NOMO-1 treated with DMSO at 0.1 percent for 48 hours (cell line): ENCODE data around the gene PFN3.
"Not testable (repeated sequence)": the region's sequence is repeated elsewhere in the genome, so short reads cannot be mapped to it uniquely, and the experiment has no call there.

Source experiments
- DNase-seq: peaks from one replicate; lab custom pipeline; 2025; ENCODE audit not compliant: unreplicated experiment; lab: John Stamatoyannopoulos, UW

The PFN3 gene

DNA sequence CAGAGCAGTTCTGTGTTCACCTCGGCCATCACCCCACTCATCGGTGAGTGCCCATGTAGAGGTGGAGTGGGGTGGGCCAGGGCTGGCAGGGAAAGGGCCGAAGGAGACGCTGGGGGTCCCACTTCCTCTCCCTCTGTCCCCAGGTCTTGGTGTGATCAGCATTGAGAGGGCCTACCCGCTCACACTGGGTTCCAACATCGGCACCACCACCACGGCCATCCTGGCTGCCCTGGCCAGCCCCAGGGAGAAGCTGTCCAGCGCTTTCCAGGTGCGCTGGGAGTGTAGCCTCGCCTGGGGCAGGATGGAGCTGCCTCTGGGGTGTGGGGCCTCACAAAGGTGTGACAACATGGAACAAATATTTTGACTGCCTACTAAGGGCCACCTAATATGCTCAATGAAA is 3.7 kb downstream of the PFN3 start:
- DNase-seq: no peak

DNA sequence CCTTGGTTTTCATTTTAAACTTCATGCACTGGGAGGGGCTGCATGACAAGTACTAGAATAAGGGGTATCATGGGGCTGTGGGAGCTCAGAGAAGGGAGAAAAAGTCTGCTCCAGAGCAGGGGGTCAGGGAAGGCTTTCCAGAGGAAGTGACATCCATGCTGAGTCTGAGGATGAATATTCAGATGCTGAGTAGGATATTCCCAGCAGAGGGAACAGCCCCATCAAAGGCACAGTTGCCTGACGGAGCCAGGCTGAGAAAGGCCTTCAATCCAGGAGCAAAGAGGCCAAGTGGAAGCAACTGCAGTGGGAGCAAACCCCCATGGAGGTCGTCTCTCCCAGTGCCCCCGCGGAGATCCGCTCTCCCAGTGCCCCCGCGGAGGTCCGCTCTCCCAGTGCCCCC is 4.4 kb downstream of the PFN3 start:
- no peak for DNase-seq

DNA sequence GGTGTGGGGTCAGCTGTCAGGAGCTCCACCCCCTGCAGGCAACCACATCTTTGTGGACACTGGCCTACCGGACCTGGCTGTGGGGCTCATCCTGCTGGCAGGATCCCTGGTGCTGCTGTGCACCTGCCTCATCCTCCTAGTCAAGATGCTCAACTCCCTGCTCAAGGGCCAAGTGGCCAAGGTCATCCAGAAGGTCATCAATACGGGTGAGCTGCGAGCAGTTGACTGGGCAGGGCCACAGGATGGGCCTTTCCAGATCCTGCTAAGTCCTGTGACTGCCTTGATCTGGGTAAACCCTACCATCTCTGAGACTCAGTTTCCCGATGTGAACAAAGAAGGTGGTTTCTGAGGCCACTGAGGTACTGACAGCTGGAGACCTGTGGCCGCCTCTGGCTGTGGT is 6.5 kb downstream of the PFN3 start:
- no peak for DNase-seq

DNA sequence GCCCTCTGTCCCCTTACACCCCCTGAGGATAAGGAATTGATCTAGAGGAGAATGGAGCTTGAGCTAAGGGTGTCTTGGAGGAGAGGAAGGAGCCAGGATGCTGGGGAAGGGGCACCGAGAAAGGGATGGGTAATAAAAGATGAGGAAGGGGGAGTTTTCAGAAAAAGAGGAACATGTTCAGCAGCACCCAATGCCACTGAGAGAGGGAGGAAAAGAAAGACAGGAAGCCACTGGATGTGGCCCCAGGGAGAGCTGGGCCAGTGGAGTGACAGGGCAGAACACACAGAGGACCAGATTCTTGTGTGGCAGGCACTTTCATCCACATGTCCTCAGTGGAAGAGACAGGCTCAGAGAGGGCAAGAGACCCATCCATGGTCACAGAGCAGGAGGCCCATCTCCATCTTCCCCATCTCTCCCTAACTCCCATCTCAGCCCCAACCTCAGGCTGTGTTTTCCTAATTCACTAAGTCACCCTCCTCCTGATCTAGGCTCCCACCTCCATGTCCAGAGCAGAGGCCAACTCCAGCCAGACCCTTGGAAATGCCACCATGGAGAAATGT is 7.2 kb downstream of the PFN3 start:
- peak; percentile 26 for DNase-seq

DNA sequence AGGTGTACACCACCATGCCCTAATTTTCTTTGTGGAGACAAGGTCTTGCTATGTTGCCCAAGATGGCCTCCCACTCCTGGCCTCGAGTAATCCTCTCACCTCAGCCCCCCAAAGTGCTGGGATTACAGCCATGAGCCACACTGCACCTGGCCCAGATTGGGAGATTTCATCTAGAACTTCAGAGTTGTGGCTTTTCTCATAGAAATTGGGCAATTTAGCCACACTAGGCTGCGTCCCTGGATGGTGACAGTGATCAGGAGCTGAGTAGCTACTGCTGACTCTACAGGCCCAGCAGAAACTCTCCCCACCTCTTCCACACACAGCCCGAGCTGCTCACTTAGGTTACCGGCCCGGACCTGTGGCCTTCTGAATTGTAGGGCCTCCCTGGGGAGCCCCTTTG is 7.7 kb downstream of the PFN3 start:
- DNase-seq: no peak

DNA sequence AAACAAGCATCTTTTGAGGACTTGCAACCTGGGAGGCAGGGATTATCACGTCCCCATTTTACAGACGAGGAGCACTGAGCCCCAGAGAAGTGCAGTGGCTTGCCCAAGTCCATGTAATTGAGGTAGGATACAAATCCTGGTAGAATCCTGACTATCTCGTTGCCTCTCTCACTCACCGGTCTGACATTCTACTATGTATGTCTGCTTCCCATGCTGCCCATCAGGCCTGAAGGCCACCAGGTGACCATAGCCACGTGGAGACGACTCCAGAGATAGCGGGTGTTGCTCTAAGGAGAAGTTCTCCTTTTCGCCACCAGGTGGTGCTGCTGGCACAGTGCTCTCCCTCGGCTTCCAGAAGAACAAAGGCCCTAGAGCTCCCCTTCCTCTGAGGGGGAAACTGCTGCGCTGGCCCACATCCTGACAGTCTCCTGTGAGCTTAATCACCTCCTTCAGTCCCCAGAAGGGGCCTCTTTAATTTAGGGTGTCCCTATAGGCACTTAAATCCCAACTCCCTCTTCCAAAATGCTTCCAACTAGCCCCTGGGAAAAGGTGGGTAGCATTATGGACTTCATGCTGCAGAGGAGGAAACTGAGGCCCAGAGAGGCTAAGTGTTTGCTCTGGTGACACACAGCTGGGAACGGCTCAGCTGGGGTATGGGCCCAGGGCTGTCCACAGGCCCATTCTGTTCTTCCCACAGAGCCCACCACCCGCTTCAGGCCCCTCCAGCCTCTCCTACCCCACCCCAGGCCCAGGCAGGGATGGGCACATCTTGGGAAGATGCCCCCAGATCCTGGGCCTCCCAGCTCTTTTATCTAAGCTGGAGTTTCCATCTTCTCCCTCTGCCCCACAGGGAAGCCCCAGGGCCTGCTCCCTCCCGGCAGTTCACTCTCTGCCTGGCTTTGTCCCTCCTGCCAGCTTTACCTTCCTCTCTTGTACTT is 9.8 kb downstream of the PFN3 start:
- peak; percentile 73 for DNase-seq

DNA sequence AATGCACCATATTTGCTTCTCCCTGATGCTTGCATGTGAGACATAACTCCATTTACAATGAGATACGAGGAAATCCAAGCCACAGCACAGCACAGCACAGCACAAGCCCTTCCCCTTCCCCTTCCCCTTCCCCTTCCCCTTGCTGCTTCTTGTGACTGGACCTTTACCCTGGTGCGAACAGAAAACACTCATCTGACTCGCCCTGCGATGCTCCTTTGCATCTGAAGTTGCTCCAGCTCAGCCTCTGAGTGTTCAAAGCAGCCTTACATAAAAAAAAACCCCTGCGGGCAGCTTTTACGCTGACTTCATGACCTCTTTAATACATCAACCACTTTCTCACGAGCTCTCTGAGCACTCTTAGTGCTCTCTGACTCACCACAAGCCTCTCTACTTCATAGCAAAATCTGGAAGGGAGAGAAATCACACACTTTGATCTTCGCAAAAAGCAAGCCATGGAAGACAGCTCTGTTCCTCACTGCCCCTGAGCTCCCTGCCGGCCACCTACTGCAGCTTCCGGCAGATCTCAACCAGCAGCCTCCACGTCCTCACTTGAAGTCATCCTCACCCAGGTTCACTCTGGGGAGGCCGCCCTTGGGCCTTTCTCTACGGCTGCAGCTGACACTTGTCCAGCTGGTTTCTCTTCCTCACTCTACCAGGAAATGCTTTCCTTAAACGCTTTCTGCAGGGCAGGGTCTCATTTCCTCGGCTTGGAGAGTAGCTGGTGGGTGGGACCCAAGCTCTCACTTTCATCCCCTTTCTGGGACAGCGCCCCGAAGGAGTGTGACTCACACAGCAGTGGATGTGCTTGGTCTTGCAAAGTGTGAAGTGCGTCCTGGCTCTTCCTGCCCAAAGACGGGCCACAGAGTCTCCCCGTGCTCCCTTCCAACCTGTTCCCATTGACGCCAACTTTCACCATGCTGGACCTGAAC is 11.0 kb downstream of the PFN3 start:
- DNase-seq: peak; percentile 80

DNA sequence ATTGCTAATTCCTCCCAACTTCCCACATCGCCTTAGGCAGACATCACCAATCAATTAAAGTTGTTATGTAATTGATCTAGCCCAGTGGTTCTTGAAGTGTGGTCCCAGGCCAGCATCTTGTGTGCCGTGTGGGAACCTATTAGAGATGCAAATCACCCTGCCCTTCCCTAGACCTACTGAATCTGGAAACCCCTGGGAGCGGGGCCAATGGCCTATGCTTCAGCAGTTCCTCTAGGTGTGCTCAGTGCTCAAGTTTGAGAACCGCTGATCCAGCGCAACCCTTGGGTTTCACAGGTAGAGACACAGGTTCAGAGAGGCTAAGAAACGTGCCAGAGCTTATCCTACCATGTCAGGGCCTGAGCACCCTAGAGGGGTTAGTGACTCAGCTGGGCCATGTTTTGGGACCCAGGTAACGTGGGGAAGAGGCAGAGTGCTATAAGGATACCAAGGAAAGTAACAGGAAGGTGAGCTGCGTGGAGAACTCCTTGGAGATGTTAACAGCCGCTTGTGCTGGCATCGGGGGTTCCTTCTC is 11.9 kb downstream of the PFN3 start:
- no peak for DNase-seq

DNA sequence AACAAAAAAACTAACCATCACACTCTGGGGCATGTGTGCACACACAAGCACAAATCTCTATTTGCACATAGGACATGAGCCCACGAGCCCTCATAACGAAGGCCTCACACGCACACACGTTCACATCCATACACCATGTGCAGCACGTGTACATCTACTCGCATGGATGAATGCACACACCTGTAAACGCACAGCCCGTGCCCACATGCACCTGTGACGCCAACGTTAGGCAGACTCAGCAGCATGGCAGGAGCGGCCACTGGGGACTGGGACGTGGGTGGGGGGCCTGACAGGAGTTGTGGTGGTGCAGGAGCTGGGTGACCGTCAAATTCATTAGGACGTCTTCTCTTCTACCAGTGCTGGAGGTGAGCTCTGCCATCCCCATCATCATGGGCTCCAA is 13.1 kb downstream of the PFN3 start:
- no peak for DNase-seq

DNA sequence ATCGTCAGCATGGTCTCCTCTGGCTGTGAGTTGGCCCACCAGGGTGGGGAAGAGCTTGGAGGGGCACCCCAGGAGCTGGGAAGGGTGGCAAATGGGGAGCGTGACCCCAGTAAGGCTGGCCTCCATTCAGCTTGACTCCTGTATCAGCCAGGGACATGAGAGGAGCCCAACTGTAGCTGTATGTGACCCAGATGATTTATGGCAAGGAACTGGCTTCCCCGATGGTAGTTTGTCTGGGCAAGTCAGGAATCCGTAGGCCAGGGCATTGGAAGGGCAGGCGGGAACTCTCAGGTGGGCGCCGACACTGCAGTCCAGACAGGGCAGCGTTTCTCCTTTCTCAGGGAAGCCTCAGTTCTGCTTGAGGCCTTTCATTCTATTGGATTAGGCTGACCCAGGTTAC is 13.9 kb downstream of the PFN3 start:
- no peak for DNase-seq

DNA sequence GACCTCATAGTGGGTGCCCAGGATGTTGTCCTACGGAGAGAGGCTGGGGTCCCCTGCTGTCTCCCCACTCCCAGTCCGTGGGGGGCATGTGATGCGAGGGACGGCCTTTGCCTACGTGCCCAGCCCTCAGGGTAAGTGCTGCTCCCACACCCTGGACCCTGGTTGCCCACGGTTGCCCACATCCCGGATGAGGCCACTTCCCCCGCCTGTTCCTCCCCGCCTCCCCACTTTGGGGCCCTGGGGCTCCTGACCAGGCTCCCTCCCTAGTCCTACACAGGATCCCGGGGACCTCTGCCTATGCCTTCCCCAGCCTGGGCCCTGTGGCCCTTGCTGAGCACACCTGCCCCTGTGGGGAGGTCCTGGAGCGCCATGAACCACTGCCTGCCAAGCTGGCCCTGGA is 14.7 kb downstream of the PFN3 start:
- DNase-seq: no peak

DNA sequence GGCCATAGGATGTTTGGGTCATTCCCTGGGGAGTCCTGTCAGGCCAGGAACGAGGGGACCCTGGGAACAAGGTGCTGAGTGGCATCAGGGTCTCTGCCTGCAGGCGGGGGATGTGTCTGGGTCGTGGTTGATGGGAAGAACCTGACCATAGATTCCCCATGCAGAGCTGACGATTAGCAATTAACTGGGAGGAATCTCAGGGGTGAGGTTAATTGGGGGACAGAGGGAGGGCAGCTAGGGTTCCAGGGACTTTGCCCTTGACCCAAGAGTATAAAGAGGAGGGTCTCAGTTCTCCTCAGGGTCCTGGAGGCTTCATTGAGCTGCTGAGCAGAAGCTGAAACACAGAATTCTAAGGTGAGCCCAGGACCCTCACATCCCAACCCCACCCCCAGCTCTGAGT is 16.3 kb downstream of the PFN3 start, which contains the start of gene SLC34A1:
TSS of gene SLC34A1 (plus strand) at position 301 of the 400 bp plus-strand sequence. CDS start 1,308 bp downstream, outside the sequence.
- DNase-seq: no peak

DNA sequence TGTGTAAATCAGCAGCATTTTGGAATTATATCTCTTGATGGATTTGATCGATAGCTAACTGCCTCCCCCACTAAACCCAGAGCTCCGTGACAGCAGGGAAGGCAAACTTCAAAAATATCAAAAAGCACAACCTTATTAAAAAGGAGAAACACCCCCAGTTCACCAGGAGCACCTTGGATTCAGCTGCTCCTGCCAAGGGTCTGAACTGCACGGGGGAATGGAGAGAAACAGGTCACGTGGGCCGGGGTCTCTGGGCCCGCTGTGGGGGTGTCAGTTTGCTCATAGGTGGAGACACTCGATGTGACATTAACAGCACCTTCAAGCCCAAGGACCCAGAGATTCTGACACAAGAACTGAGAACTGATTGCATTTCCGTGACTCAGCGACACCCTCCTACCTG is 17.3 kb downstream of the PFN3 start:
- no peak for DNase-seq

DNA sequence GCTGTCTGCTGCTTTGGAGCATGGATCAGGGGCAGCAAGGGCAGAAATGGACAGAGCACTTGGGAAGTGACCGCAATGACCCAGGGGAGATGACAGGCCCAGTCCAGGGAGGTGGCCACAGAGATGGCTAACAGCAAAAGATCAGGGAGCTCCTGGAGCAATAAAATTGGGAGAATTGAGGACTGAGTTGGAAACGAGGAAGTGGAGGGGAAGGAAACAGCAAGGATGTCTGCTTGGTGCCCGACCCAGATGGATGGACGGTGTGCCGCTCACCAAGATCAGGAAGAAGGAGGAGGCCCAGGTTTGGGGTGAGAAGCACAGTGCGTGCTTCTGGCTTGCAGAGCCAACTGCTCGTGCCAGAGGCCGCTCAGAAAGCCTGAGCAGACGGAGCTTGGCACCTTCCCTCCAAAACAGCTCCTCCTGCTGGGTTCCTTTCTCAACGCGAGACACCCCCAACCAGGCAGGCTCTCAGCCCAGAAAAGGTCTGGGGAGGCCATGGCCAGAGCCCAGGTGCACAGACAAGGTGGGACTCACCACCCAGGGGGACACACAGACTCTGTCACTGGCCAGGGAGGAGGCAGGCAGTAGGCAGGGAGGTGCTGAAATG is 17.9 kb downstream of the PFN3 start:
- DNase-seq: no peak

DNA sequence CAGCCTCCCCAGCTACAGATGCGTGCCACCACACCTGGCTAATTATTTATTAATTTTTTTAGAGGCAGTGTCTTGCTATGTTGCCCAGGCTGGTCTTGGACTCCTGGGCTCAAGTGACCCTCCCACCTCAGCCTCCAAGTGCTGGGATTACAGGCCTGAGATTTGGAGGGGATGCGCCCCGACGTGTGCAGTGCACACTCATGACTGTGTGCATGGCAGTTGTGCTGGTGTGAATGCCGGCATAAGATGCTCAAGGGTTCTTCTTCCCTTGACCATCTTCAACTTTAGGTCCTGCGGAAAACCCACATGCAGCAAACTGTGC is 19.7 kb downstream of the PFN3 start:
- no peak for DNase-seq

DNA sequence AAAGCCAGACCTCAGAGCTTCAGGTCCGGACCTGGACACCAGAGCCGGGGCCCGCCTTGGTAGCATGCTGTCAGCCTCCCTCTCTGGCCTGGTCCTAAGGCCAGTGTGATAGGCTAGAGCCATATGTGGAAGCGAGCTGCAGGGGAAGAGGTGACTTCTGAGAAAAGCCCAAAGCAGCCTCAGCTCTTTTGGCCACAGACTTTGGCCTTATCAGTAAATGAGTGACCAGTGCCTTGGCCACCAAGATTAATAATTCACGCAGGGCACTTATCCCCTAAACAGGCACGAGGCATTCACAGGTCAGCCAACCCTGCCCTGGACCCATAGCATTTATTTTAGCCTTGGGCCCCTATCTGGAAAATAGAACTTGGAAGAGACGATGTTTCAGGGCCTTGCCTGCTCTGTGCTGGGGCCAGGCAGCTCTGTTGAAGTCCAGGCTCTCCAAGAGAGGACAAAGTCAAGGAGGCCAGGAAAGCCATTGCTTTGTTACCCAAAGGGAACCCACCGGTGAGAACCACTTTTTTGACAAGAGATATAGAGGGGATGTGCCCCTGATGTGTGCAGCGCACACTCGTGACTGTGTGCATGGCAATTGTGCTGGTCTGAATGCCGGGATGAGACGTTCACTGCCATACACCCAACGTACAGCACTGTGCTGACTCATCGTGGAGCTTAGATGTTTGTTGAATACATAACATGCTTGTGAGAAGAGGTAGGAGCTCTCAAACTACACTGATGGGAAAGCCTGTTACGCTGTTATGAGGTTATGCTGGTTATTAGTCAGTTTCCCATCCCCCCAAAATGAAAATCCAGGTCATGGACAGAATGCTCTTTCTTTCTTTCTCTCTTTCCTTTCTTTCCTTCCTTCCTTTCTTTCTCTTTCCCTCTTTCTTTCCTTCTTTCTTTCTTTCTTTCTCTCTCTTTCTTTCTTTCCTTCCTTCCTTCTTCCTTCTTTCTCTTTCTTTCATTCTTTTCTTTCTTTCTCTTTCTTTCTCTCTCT is 21.3 kb downstream of the PFN3 start:
- no peak for DNase-seq

DNA sequence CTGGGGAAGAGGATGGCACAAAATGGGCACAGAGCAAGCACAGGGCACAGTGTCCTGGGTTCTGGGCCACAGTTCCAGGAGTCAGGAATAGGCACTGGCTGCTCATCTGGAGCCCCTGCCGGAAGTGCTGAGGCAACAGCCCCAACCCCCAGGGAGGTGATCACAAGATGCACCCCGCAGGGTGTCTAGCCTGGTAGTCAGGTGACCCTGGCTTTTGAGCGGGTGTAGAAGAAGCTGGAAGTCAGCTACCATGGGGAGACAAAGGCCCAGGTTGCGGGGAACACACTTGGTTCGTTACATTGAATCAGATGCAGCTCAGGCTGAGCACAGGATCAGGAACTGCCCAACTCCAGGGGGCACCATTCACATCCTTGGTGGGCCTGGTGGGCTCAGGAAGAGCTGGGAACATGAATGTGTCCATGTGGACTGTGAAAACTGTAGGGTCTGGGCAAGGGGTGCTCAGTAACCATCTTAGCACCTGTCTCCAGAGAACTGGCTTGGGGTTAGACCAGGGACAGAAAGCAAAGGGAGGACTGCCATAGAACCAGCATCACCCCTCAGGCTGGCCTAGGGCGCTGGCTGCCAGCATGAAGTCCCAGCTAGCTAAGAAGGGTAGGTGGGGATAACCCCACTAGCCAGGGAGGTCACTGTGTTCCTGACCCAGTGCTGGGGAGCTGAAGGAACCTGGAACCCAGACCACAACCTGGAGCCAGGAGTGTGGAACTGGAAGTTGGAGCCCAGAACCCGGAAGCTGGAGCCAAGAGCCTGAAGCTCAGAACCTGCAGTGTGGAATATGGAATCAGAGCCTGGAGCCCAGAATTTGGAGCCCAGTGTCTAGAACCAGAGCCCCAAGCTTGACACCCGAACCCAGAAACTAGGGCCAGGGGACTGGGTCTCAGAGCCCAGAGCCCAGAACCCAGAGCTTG is 22.3 kb downstream of the PFN3 start:
- no peak for DNase-seq

DNA sequence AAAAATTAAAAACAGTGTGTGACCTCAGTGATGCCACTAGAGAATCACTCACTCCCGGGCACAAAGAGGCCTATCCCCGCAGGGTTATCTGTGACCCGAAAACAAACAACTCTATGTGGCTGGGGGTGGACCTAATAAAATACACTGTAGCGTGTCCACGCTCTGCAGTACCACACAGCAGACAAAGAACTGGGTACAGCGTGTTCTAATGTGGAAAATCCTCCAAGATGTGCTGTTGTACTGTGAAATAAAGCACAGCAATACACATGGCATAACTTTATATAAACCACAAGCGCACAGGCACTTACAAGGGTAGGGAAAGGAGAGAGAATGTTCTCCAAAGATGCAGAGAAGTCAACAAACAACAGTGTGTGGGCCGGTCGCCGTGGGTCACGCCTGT is 24.4 kb downstream of the PFN3 start:
- DNase-seq: no peak

DNA sequence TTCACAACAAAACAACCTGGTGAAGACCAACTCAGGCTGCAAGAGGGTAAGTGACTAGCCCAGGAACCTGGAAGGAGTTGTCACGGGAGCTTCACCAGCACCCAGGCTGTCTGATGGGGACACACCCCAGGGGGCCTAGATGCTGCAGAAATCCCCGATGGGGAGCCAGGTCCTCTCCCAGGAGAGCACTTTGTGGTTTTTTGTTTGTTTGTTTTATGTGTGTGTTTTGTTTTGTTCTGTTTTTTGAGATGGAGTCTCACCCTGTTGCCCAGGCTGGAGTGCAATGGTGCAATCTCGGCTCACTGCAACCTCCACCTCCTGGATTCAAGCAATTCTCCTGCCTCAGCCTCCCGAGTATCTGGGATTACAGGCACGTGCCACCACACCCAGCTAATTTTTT is 24.9 kb downstream of the PFN3 start:
- not testable (repeated sequence) for DNase-seq
